ENCODE data around the gene TRPV5. TPM values are rescaled to one million over a fixed set of nuclear protein-coding genes. Genes with fewer than 3 reads are reported as not detected.

Gene TRPV5
- polyA plus RNA-seq, 1 experiment: not detected

- CTCF ChIA-PET: interaction anchor here (1.2 kb wide), 1 partner anchor 8 kb away, joined by 3 read pairs; no protein-coding TSS in a partner anchor
- Histone ChIP-seq H3K36me3 (ENCODE audit: control insufficient read depth, insufficient read depth, low read length) (no peaks in the 10 kb centered on the region), H3K4me3 (ENCODE audit: low read depth, low read length) (no peak overlapping the region), H3K27me3 (ENCODE audit: control insufficient read depth, insufficient read depth, low read length) (no peaks in the 10 kb centered on the region)
- TF ChIP-seq CTCF (IDR thresholded peaks at IDR 0.05; ENCODE audit: insufficient read depth, low read depth, low read length): no peak
- no peak for DNase-seq (ENCODE audit: low read depth)
- POLR2A ChIA-PET: no interaction called here
Measured at GRCh38 chr7:142927085-142927745, 6.3 kb downstream of the TRPV5 start.

- no peak for TF ChIP-seq CTCF (IDR thresholded peaks at IDR 0.05; ENCODE audit: insufficient read depth, low read depth, low read length)
- ChIA-PET POLR2A (no interaction called here), CTCF (no interaction called here)
- Histone ChIP-seq H3K36me3 (ENCODE audit: control insufficient read depth, insufficient read depth, low read length) (no peaks in the 10 kb centered on the region), H3K27me3 (ENCODE audit: control insufficient read depth, insufficient read depth, low read length) (no peaks in the 10 kb centered on the region), H3K4me3 (ENCODE audit: low read depth, low read length) (no peak overlapping the region)
- DNase-seq (ENCODE audit: low read depth): no peak
Measured at GRCh38 chr7:142925413-142925812, 8.1 kb downstream of the TRPV5 start.

GRCh38 chr7:142923391-142923790, 10.2 kb downstream of the TRPV5 start:
- H3K36me3 ChIP-seq (ENCODE audit: control insufficient read depth, insufficient read depth, low read length): no peaks in the 10 kb centered on the region
- ChIA-PET CTCF (interaction anchor here (1.8 kb wide), 1 partner anchor 11 kb away, joined by 4 read pairs; no protein-coding TSS in a partner anchor), POLR2A (no interaction called here)
- no peak overlapping the region for H3K4me3 ChIP-seq (ENCODE audit: low read depth, low read length)
- DNase-seq (ENCODE audit: low read depth): no peak
- TF ChIP-seq CTCF (IDR thresholded peaks at IDR 0.05; ENCODE audit: insufficient read depth, low read depth, low read length): no peak
- H3K27me3 ChIP-seq (ENCODE audit: control insufficient read depth, insufficient read depth, low read length): no peaks in the 10 kb centered on the region

GRCh38 chr7:142919656-142920055, 13.9 kb downstream of the TRPV5 start:
- H3K4me3 ChIP-seq (ENCODE audit: low read depth, low read length): no peak overlapping the region
- POLR2A ChIA-PET: no interaction called here
- no peaks in the 10 kb centered on the region for H3K27me3 ChIP-seq (ENCODE audit: control insufficient read depth, insufficient read depth, low read length)
- no peak for TF ChIP-seq CTCF (IDR thresholded peaks at IDR 0.05; ENCODE audit: insufficient read depth, low read depth, low read length)
- no peak for DNase-seq (ENCODE audit: low read depth)
- CTCF ChIA-PET: interaction anchor here (1.3 kb wide), 1 partner anchor 8 kb away, joined by 3 read pairs; no protein-coding TSS in a partner anchor
- no peaks in the 10 kb centered on the region for H3K36me3 ChIP-seq (ENCODE audit: control insufficient read depth, insufficient read depth, low read length)

- TF ChIP-seq CTCF (IDR thresholded peaks at IDR 0.05; ENCODE audit: insufficient read depth, low read depth, low read length): no peak
- H3K4me3 ChIP-seq (ENCODE audit: low read depth, low read length): no peak overlapping the region
- CTCF ChIA-PET: interaction anchor here (1.3 kb wide), 1 partner anchor 9 kb away, joined by 3 read pairs; no protein-coding TSS in a partner anchor
- DNase-seq (ENCODE audit: low read depth): no peak
- POLR2A ChIA-PET: no interaction called here
- H3K27me3 ChIP-seq (ENCODE audit: control insufficient read depth, insufficient read depth, low read length): no peaks in the 10 kb centered on the region
- no peaks in the 10 kb centered on the region for H3K36me3 ChIP-seq (ENCODE audit: control insufficient read depth, insufficient read depth, low read length)
Measured at GRCh38 chr7:142918901-142919300, 14.6 kb downstream of the TRPV5 start.

Data from BJ (cell line).